Skeletal muscle tissue (tissue), 4 donors: ENCODE results near the gene EGFL7. TPM values are rescaled to one million over a fixed set of nuclear protein-coding genes. Genes with fewer than 3 reads are reported as not detected.
"Not testable (repeated sequence)": the region's sequence is repeated elsewhere in the genome, so short reads cannot be mapped to it uniquely, and the experiment has no call there.

Experiments
- H3K27ac ChIP-seq: one replicate; pipeline ENCODE4 v1.7.0; 2013; ENCODE audit warnings: mild to moderate bottlenecking, low read depth, low read length, inconsistent platforms
- H3K27me3 ChIP-seq, 3 donors: one replicate each; pipeline ENCODE4 v1.7.0; 2013; ENCODE audit warnings: low read length in 3 of 3; ENCODE audit not compliant: control insufficient read depth in 3 of 3, insufficient read depth in 3 of 3
- H3K36me3 ChIP-seq, 3 donors: one replicate each; pipeline ENCODE4 v1.7.0; 2013; ENCODE audit warnings: low read length in 3 of 3; ENCODE audit not compliant: control insufficient read depth in 3 of 3, insufficient read depth in 3 of 3
- H3K4me1 ChIP-seq, 3 donors: one replicate each; pipeline ENCODE4 v1.7.0; 2013; ENCODE audit warnings: low read length in 3 of 3, mild to moderate bottlenecking in 3 of 3; ENCODE audit not compliant: control insufficient read depth in 3 of 3, insufficient read depth in 3 of 3
- H3K4me3 ChIP-seq, 3 donors: one replicate each; pipeline ENCODE4 v1.7.0; 2013; ENCODE audit warnings: low read length in 3 of 3
- H3K9ac ChIP-seq, 3 donors: one replicate each; pipeline ENCODE4 v1.7.0; 2013; ENCODE audit warnings: low read length in 3 of 3, mild to moderate bottlenecking in 3 of 3, moderate library complexity in 2 of 3, low read depth in 1 of 3
- H3K9me3 ChIP-seq, 3 donors: one replicate each; pipeline ENCODE4 v1.7.0; 2013; ENCODE audit warnings: low read length in 3 of 3; ENCODE audit not compliant: control insufficient read depth in 3 of 3
- total RNA-seq: library from RNA; depleted of rRNA; stranded (reverse); fragments of >200 nt; gene quantifications from one replicate; pipeline ENCODE4 v1.2.3, GENCODE V29; 2014
- donor health status: Osteomylitis.

The EGFL7 gene
- total RNA-seq, 1 donor from 2014 or later: 51.7 TPM

GRCh38 chr9:136697146-136697820 lies 34.6 kb downstream of the EGFL7 start:
- Histone ChIP-seq H3K9me3 (no peaks in the 10 kb centered on the region), H3K9ac (no peak overlapping the region), H3K36me3 (no peaks in the 10 kb centered on the region), H3K27ac (no peak overlapping the region), H3K4me3 (no peak overlapping the region), H3K27me3 (peaks cover 24 to 35% (median 34%) of the 10 kb centered on the region in 3 donors), H3K4me1 (peaks cover 3 to 28% (median 15%) of the 10 kb centered on the region in 3 donors)

GRCh38 chr9:136697821-136698526 lies 35.3 kb downstream of the EGFL7 start:
- H3K4me3 ChIP-seq: no peak overlapping the region
- H3K9ac ChIP-seq: no peak overlapping the region
- H3K9me3 ChIP-seq: no peaks in the 10 kb centered on the region
- H3K36me3 ChIP-seq: no peaks in the 10 kb centered on the region
- H3K27me3 ChIP-seq: peaks cover 24 to 35% (median 34%) of the 10 kb centered on the region in 3 donors
- no peak overlapping the region for H3K27ac ChIP-seq
- peaks cover 3 to 28% (median 15%) of the 10 kb centered on the region in 3 donors for H3K4me1 ChIP-seq

GRCh38 chr9:136698635-136699246 lies 36.0 kb downstream of the EGFL7 start:
- Histone ChIP-seq H3K27ac (no peak overlapping the region), H3K4me3 (no peak overlapping the region), H3K36me3 (no peaks in the 10 kb centered on the region), H3K9me3 (no peaks in the 10 kb centered on the region), H3K9ac (no peak overlapping the region), H3K27me3 (peaks cover 24 to 35% (median 34%) of the 10 kb centered on the region in 3 donors), H3K4me1 (peaks cover under 1 to 24% (median 14%) of the 10 kb centered on the region in 3 donors)

GRCh38 chr9:136700304-136700703 lies 37.6 kb downstream of the EGFL7 start:
- Histone ChIP-seq H3K4me1 (peaks cover 0 to 16% (median 8%) of the 10 kb centered on the region in 3 donors), H3K27ac (no peak overlapping the region), H3K36me3 (no peaks in the 10 kb centered on the region), H3K9me3 (no peaks in the 10 kb centered on the region), H3K9ac (no peak overlapping the region), H3K27me3 (peaks cover 24 to 36% (median 36%) of the 10 kb centered on the region in 3 donors), H3K4me3 (no peak overlapping the region)

- Histone ChIP-seq H3K4me1 (peaks cover 0 to 9% (median 4%) of the 10 kb centered on the region in 3 donors), H3K27ac (no peak overlapping the region), H3K36me3 (no peaks in the 10 kb centered on the region), H3K9me3 (no peaks in the 10 kb centered on the region), H3K9ac (no peak overlapping the region), H3K4me3 (no peak overlapping the region), H3K27me3 (peaks cover 24 to 39% (median 32%) of the 10 kb centered on the region in 3 donors)
These were observed 38.4 kb downstream of the EGFL7 start for GRCh38 chr9:136700959-136701667.

- H3K9me3 ChIP-seq: no peaks in the 10 kb centered on the region
- peaks cover 24 to 35% (median 28%) of the 10 kb centered on the region in 3 donors for H3K27me3 ChIP-seq
- no peak overlapping the region for H3K9ac ChIP-seq
- peaks cover 0 to 9% (median 3%) of the 10 kb centered on the region in 3 donors for H3K4me1 ChIP-seq
- no peak overlapping the region for H3K4me3 ChIP-seq
- no peaks in the 10 kb centered on the region for H3K36me3 ChIP-seq
- H3K27ac ChIP-seq: no peak overlapping the region
These were observed 38.9 kb downstream of the EGFL7 start for GRCh38 chr9:136701668-136702053.

GRCh38 chr9:136703276-136703860 lies 40.7 kb downstream of the EGFL7 start:
- Histone ChIP-seq H3K27me3 (peaks cover 18 to 29% (median 26%) of the 10 kb centered on the region in 3 donors), H3K9me3 (no peaks in the 10 kb centered on the region), H3K27ac (no peak overlapping the region), H3K4me1 (peaks cover 0 to 3% (median 0%) of the 10 kb centered on the region in 3 donors), H3K36me3 (no peaks in the 10 kb centered on the region), H3K4me3 (no peak overlapping the region), H3K9ac (no peak overlapping the region)

- not testable (repeated sequence) for H3K36me3 ChIP-seq, H3K4me3 ChIP-seq, H3K4me1 ChIP-seq, H3K9ac ChIP-seq, H3K9me3 ChIP-seq, H3K27ac ChIP-seq
- peaks cover 18 to 28% (median 26%) of the 10 kb centered on the region in 3 donors for H3K27me3 ChIP-seq
These were observed 42.0 kb downstream of the EGFL7 start for GRCh38 chr9:136704741-136705140.

GRCh38 chr9:136705564-136705963 lies 42.8 kb downstream of the EGFL7 start:
- no peak overlapping the region for H3K9ac ChIP-seq
- H3K36me3 ChIP-seq: no peaks in the 10 kb centered on the region
- no peak overlapping the region for H3K27ac ChIP-seq
- H3K27me3 ChIP-seq: peaks cover 16 to 25% (median 22%) of the 10 kb centered on the region in 3 donors
- H3K9me3 ChIP-seq: no peaks in the 10 kb centered on the region
- peaks cover 0 to 3% (median 0%) of the 10 kb centered on the region in 3 donors for H3K4me1 ChIP-seq
- H3K4me3 ChIP-seq: no peak overlapping the region
